HepG2 (cell line): Measurements from ENCODE around the gene SUPT6H. TPM values are rescaled to one million over a fixed set of nuclear protein-coding genes. Genes with fewer than 3 reads are reported as not detected.

ENCODE experiments used
- ATAC-seq: fragments of 200-7000 bp; cut with Tn5 transposase; 3 replicates; pipeline ENCODE4 v1.9.1; 2020; ENCODE audit warnings: mild to moderate bottlenecking, moderate library complexity
- BruUV-seq: library from RNA; stranded (reverse); fragments of 400-500 nt; replicated peaks from 2 replicates; lab custom pipeline; 2021; lab: Mats Ljungman, UMichigan
- CTCF ChIA-PET: fragments of 300-600 bp; formaldehyde crosslinking; extraction: SDS; loops from one replicate; lab custom pipeline; 2021; ENCODE audit warnings: low total read pairs, inconsistent platforms, low intra/inter-chr PET ratio; lab: Yijun Ruan, JAX
- POLR2A ChIA-PET: fragments of 350-600 bp; sonication (Branson Sonifier 250); formaldehyde crosslinking; loops from one replicate; lab custom pipeline; 2020; ENCODE audit warnings: antibody characterized with exemption, inconsistent platforms; lab: Yijun Ruan, JAX
- DNase-seq: peaks from one replicate; pipeline ENCODE4 v3.0.0-alpha.2; 2015; ENCODE audit warnings: low spot score
- FAIRE-seq: peaks from 3 replicates; lab custom pipeline; 2011; peaks lifted over from hg19 to GRCh38; lab: Jason Lieb, UNC
- H2AFZ ChIP-seq: one replicate; pipeline ENCODE4 v1.6.1; 2011; ENCODE audit warnings: low read length, inconsistent platforms
- H3K27ac ChIP-seq: fragments of 300-600 bp; 3 replicates; pipeline ENCODE4 v1.8.0; 2011; ENCODE audit warnings: mixed run types, mild to moderate bottlenecking, mixed read lengths, low read length, inconsistent platforms; ENCODE audit not compliant: insufficient read depth; ENCODE audit errors: extremely low read length
- H3K27me3 ChIP-seq, 2 experiments: fragments of 200-600 bp in 1 of 2; 2 replicates in 1 of 2; 3 replicates in 1 of 2; pipeline versions ENCODE4 v1.6.0 to v1.8.0; 2011; ENCODE audit warnings: low read length in 2 of 2, mild to moderate bottlenecking in 2 of 2, moderate library complexity in 2 of 2, inconsistent platforms in 1 of 2; ENCODE audit not compliant: insufficient read depth in 2 of 2, control insufficient read depth in 1 of 2
- H3K36me3 ChIP-seq, 2 experiments: fragments of 200-600 bp in 1 of 2; replicated peaks in 1 of 2; 2 replicates in 1 of 2; 3 replicates in 1 of 2; pipeline versions ENCODE4 v1.5.1 to v1.8.0; 2011; ENCODE audit warnings: low read length in 2 of 2, inconsistent platforms in 1 of 2; ENCODE audit not compliant: insufficient read depth in 2 of 2, control insufficient read depth in 1 of 2
- H3K4me1 ChIP-seq: 2 replicates; pipeline ENCODE4 v1.5.1; 2012; ENCODE audit warnings: low read length, inconsistent platforms; ENCODE audit not compliant: insufficient read depth
- H3K4me2 ChIP-seq: 2 replicates; pipeline ENCODE4 v1.6.0; 2011; ENCODE audit warnings: low read depth, low read length, inconsistent platforms
- H3K4me3 ChIP-seq, 3 experiments: fragments of 200-600 bp in 1 of 3; sonication (generic), shearing (Covaris generic) in 1 of 3; replicated peaks in 1 of 3; 2 replicates each; pipeline ENCODE4 v1.5.1; 2011 to 2016; ENCODE audit warnings: low read length in 3 of 3, inconsistent platforms in 2 of 3, low read depth in 2 of 3, mild to moderate bottlenecking in 2 of 3, control low read depth in 1 of 3, mixed read lengths in 1 of 3; ENCODE audit not compliant: insufficient read depth in 1 of 3
- H3K79me2 ChIP-seq: one replicate; pipeline ENCODE4 v1.6.1; 2011; ENCODE audit warnings: low read length, inconsistent platforms; ENCODE audit not compliant: insufficient read depth
- H3K9ac ChIP-seq: 2 replicates; pipeline ENCODE4 v1.6.0; 2011; ENCODE audit warnings: mild to moderate bottlenecking, low read depth, low read length, inconsistent platforms; ENCODE audit not compliant: insufficient read depth
- H3K9me3 ChIP-seq: 2 replicates; pipeline ENCODE4 v1.5.1; 2012; ENCODE audit warnings: mild to moderate bottlenecking, low read length
- H4K20me1 ChIP-seq: 2 replicates; pipeline ENCODE4 v1.6.0; 2011; ENCODE audit warnings: inconsistent platforms, mild to moderate bottlenecking, low read length, moderate library complexity; ENCODE audit not compliant: insufficient read depth
- IKZF4 ChIP-seq: sonication (generic); formaldehyde crosslinking; IDR thresholded peaks from 2 replicates; pipeline ENCODE4 v1.5.1; 2020; ENCODE audit warnings: borderline replicate concordance, mild to moderate bottlenecking, low read depth, missing genetic modification reagents; ENCODE audit errors: not compliant biosample characterization
- JARID2 ChIP-seq: sonication (generic); formaldehyde crosslinking; IDR thresholded peaks from 2 replicates; pipeline ENCODE4 v1.8.1; 2023; ENCODE audit warnings: missing genetic modification reagents, inconsistent platforms; ENCODE audit not compliant: insufficient replicate concordance
- LRRFIP1 ChIP-seq: sonication (generic); formaldehyde crosslinking; conservative IDR thresholded peaks from 2 replicates; pipeline ENCODE4 v1.4.0; 2020; ENCODE audit warnings: missing genetic modification reagents
- MAF1 ChIP-seq: sonication (generic); formaldehyde crosslinking; IDR thresholded peaks from 2 replicates; pipeline ENCODE4 v1.5.0; 2020; ENCODE audit warnings: missing genetic modification reagents, borderline replicate concordance
- TBL1XR1 ChIP-seq: fragments of 150-350 bp; IDR thresholded peaks from 2 replicates; pipeline ENCODE4 v1.6.1; 2014; ENCODE audit warnings: borderline replicate concordance, low read length; ENCODE audit not compliant: partially characterized antibody
- TBP ChIP-seq: sonication (generic); formaldehyde crosslinking; IDR thresholded peaks from 2 replicates; pipeline ENCODE4 v1.5.0; 2020; ENCODE audit warnings: missing genetic modification reagents
- XRCC5 ChIP-seq: fragments of 200-400 bp; formaldehyde crosslinking; optimal IDR thresholded peaks from 2 replicates; pipeline ENCODE3; 2017; ENCODE audit warnings: mild to moderate bottlenecking, low read length
- ZBTB38 ChIP-seq: sonication (generic); formaldehyde crosslinking; IDR thresholded peaks from 2 replicates; pipeline ENCODE4 v1.5.1; 2020; ENCODE audit warnings: mild to moderate bottlenecking, missing genetic modification reagents
- ZMAT3 ChIP-seq: sonication (generic); formaldehyde crosslinking; conservative IDR thresholded peaks from 2 replicates; pipeline ENCODE4 v1.7.0; 2021; ENCODE audit warnings: missing genetic modification reagents
- ZNF484 ChIP-seq: sonication (generic); formaldehyde crosslinking; IDR thresholded peaks from 2 replicates; pipeline ENCODE4 v1.5.1; 2020; ENCODE audit warnings: mild to moderate bottlenecking, low read depth, missing genetic modification reagents, borderline replicate concordance
- ZNF562 ChIP-seq: sonication (generic); formaldehyde crosslinking; IDR thresholded peaks from 2 replicates; pipeline ENCODE4 v1.8.0; 2022; ENCODE audit warnings: missing genetic modification reagents, borderline replicate concordance
- ZNF775 ChIP-seq: sonication (generic); formaldehyde crosslinking; IDR thresholded peaks from 2 replicates; pipeline ENCODE4 v1.4.0; 2020; ENCODE audit warnings: missing genetic modification reagents, mild to moderate bottlenecking, moderate library complexity, borderline replicate concordance
- ZSCAN30 ChIP-seq: sonication (generic); formaldehyde crosslinking; IDR thresholded peaks from 2 replicates; pipeline ENCODE4 v1.5.0; 2020; ENCODE audit warnings: mild to moderate bottlenecking, missing genetic modification reagents
- WGBS: methylation state at CpG from one replicate; pipeline ENCODE4 v1.1.6; 2017; ENCODE audit warnings: low lambda C conversion rate; 5-methylcytosine and 5-hydroxymethylcytosine counted together
- in situ Hi-C: cut with HindIII; loops from 2 replicates; pipeline ENCODE4 v1.10.0; 2017; ENCODE audit warnings: low pct_unique_long_range_greater_than_20kb; ENCODE audit not compliant: extremely low pct_ligation_motif_present
- intact Hi-C: fragments of 100-400 bp; cut with micrococcal nuclease; formaldehyde crosslinking; loops from one replicate; pipeline ENCODE4 v1.10.0; 2022; ENCODE audit not compliant: unreplicated experiment
- polyA plus RNA-seq, 8 experiments: library from polyadenylated mRNA; depleted of rRNA in 3 of 8; stranded (reverse) in 7 of 8; unstranded in 1 of 8; fragments of >200 nt; fragmentation: Illumina TruSeq in 4 of 8; extraction: Trizol in 4 of 8; gene quantifications; 2 replicates each; pipeline versions ENCODE4 v1.2.1 to v1.2.3, GENCODE V29; 2011 to 2016; ENCODE audit warnings: low read depth in 4 of 8, missing spikeins in 1 of 8, mixed read lengths in 1 of 8; ENCODE audit not compliant: insufficient read depth in 1 of 8
- total RNA-seq, 5 experiments: library from RNA; depleted of rRNA; stranded (reverse); fragments of >200 nt; fragmentation: Illumina TruSeq; extraction: Trizol; gene quantifications; 2 replicates each; pipeline ENCODE4 v1.2.3, GENCODE V29; 2016; ENCODE audit warnings: low read depth in 1 of 5
- TF ChIP-seq, protein P1 (sequence below): IDR thresholded peaks from 2 replicates; pipeline ENCODE4 v1.6.1; 2016; ENCODE audit warnings: missing genetic modification reagents, missing compliant biosample characterization

SUPT6H gene
- total and polyA plus RNA-seq, 2 of the 13 experiments (the other 11 are each of a cell fraction or from before 2014, with no cell fraction given) = 32.7 to 39.9 TPM

GRCh38 chr17:28702752-28703150, 40.7 kb downstream of the SUPT6H start (continued):
- TF ChIP-seq IKZF4 (CRISPR knock-in tag) = no peak
- TF ChIP-seq, all 625 proteins: peak for 0

- no peaks in the 10 kb centered on the region for H4K20me1 ChIP-seq
- TF ChIP-seq ZNF562 = no peak
- TF ChIP-seq ZMAT3 (CRISPR knock-in tag) = no peak
- no peak for TF ChIP-seq ZNF484
- TF ChIP-seq, protein P1, sequence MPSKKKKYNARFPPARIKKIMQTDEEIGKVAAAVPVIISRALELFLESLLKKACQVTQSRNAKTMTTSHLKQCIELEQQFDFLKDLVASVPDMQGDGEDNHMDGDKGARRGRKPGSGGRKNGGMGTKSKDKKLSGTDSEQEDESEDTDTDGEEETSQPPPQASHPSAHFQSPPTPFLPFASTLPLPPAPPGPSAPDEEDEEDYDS (CRISPR knock-in tag) = no peak
- TF ChIP-seq TBL1XR1 = no peak
- no peak for TF ChIP-seq TBP (CRISPR knock-in tag)
- no peak for TF ChIP-seq JARID2 (CRISPR knock-in tag)
- TF ChIP-seq MAF1 (CRISPR knock-in tag) = no peak
- TF ChIP-seq ZSCAN30 = no peak
- TF ChIP-seq ZBTB38 (CRISPR knock-in tag) = no peak
- no peak for TF ChIP-seq XRCC5
- TF ChIP-seq ZNF775 (CRISPR knock-in tag) = no peak
- no peak for TF ChIP-seq LRRFIP1
- TF ChIP-seq, all 625 proteins: peak for 0
- H3K4me3 ChIP-seq = no peak overlapping the region
- no TSS peak for BruUV-seq
- FAIRE-seq = no peak
- no peaks in the 10 kb centered on the region for H3K79me2 ChIP-seq
- H3K9ac ChIP-seq = peak overlapping the region; percentile 26; the same call in 1 of the 2 replicates
- ChIA-PET POLR2A (interaction anchor here (1.5 to 10.8 kb wide), 3 partner anchors 17 to 58 kb away, joined by 3 to 220 read pairs (median 3); partner anchors contain the start of genes BLTP2 and RPL23A), CTCF (no interaction called here)
- 89% methylated on average over 16 of the region's 16 CpGs for WGBS
- H3K4me1 ChIP-seq = peaks cover 55% of the 10 kb centered on the region
- no peaks in the 10 kb centered on the region for H3K9me3 ChIP-seq
- DNase-seq = no peak
- intact Hi-C loops = no loop called here
- H3K4me2 ChIP-seq = no peak overlapping the region
- H2AFZ ChIP-seq = no peak overlapping the region
- ATAC-seq = no peak
- H3K27ac ChIP-seq = peak overlapping the region; percentile 91
- no peaks in the 10 kb centered on the region for H3K27me3 ChIP-seq
- peaks cover 25 to 41% of the 10 kb centered on the region in 2 experiments for H3K36me3 ChIP-seq
- in situ Hi-C loops = no loop called here
Observed at GRCh38 chr17:28703552-28704218, 41.7 kb downstream of the SUPT6H start.
